HG03342 (cell line): ENCODE measurements around the gene CLASP1.
"Not testable (repeated sequence)": the region's sequence is repeated elsewhere in the genome, so short reads cannot be mapped to it uniquely, and the experiment has no call there.

Source experiments
- ATAC-seq: cut with Tn5 transposase; IDR thresholded peaks from one replicate; pipeline ENCODE4 v1.9.1; 2021; ENCODE audit warnings: mild to moderate bottlenecking, moderate library complexity; ENCODE audit not compliant: unreplicated experiment

CLASP1 gene

GRCh38 chr2:121479882-121480522, 169.3 kb downstream of the CLASP1 start:
- ATAC-seq, result no peak

GRCh38 chr2:121478996-121479745, 170.1 kb downstream of the CLASP1 start:
- no peak for ATAC-seq

- not testable (repeated sequence) for ATAC-seq
Observed at GRCh38 chr2:121478358-121478995, 170.8 kb downstream of the CLASP1 start.

- no peak for ATAC-seq
Observed at GRCh38 chr2:121476684-121477083, 172.6 kb downstream of the CLASP1 start.

GRCh38 chr2:121475811-121476571, 173.3 kb downstream of the CLASP1 start:
- ATAC-seq, result no peak

GRCh38 chr2:121473512-121473911, 175.8 kb downstream of the CLASP1 start:
- ATAC-seq, result no peak

GRCh38 chr2:121472470-121472993, 176.7 kb downstream of the CLASP1 start:
- ATAC-seq, result no peak

- ATAC-seq, result no peak
Observed at GRCh38 chr2:121471532-121472469, 177.5 kb downstream of the CLASP1 start.

GRCh38 chr2:121470917-121471316, 178.3 kb downstream of the CLASP1 start:
- no peak for ATAC-seq

- ATAC-seq, result no peak
Observed at GRCh38 chr2:121469356-121469755, 179.9 kb downstream of the CLASP1 start.

- ATAC-seq, result no peak
Observed at GRCh38 chr2:121468936-121469335, 180.3 kb downstream of the CLASP1 start.

GRCh38 chr2:121459291-121459690, 190.0 kb downstream of the CLASP1 start:
- no peak for ATAC-seq

GRCh38 chr2:121456325-121456724, 192.9 kb downstream of the CLASP1 start:
- ATAC-seq, result no peak

- no peak for ATAC-seq
Observed at GRCh38 chr2:121455446-121455845, 193.8 kb downstream of the CLASP1 start.

- no peak for ATAC-seq
Observed at GRCh38 chr2:121454549-121455090, 194.6 kb downstream of the CLASP1 start.

GRCh38 chr2:121451398-121451797, 197.9 kb downstream of the CLASP1 start:
- no peak for ATAC-seq

- ATAC-seq, result no peak
Observed at GRCh38 chr2:121450301-121450700, 199.0 kb downstream of the CLASP1 start.

- no peak for ATAC-seq
Observed at GRCh38 chr2:121446647-121447241, 202.5 kb downstream of the CLASP1 start.

- ATAC-seq, result no peak
Observed at GRCh38 chr2:121442889-121443288, 206.4 kb downstream of the CLASP1 start.
